ENCODE data around the gene ATG12.
A peak's percentile ranks its signal among the peaks of the same experiment; 100 is the strongest.
"Not testable (repeated sequence)": the region's sequence is repeated elsewhere in the genome, so short reads cannot be mapped to it uniquely, and the experiment has no call there.

Gene ATG12

DNA sequence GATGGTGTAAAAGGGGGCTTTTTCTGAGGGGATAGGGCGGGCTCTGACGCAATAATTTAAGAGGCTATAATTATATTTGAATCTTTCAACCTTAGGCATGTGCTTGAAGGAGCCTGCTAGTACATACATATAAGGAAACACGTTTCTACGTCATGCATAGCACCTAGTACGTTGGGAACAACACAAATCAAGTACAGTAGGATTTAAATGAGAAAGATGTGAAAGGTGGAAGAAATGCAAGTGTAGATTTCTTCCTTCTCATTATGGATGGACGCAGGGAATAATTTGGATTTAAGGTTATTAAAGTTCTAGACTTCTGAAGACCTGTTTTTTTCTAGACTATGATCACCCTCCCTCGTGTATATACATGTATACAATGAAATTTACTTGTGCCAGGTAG is 24.0 kb downstream of the ATG12 start:
- Histone ChIP-seq H3K36me3 (ENCODE audit: control insufficient read depth, insufficient read depth, low read length) (no peaks in the 10 kb centered on the region; the same call in 1 of the 2 replicates), H3K27me3 (ENCODE audit: control insufficient read depth, insufficient read depth, low read length) (peaks cover 39% of the 10 kb centered on the region), H3K9ac (ENCODE audit: low read depth, low read length) (no peak overlapping the region), H3K4me1 (ENCODE audit: control insufficient read depth, insufficient read depth, low read length) (peaks cover 14% of the 10 kb centered on the region), H3K27ac (ENCODE audit: low read depth, low read length) (no peak overlapping the region), H3K9me3 (ENCODE audit: control insufficient read depth, insufficient read depth, low read length) (no peaks in the 10 kb centered on the region), H3K4me3 (ENCODE audit: low read depth, low read length) (no peak overlapping the region)

GRCh38 chr5:115816226-115817081 is 24.9 kb downstream of the ATG12 start, which contains the start of gene CDO1:
TSS of gene CDO1 (minus strand) at chr5:115816659. CDS start at chr5:115816397, 262 bp downstream.
- Histone ChIP-seq H3K27me3 (ENCODE audit: control insufficient read depth, insufficient read depth, low read length) (peaks cover 39% of the 10 kb centered on the region), H3K27ac (ENCODE audit: low read depth, low read length) (no peak within 1 kb of the TSS), H3K9ac (ENCODE audit: low read depth, low read length) (peak within 1 kb of the TSS; percentile 87), H3K4me3 (ENCODE audit: low read depth, low read length) (peak within 1 kb of the TSS; percentile 93), H3K4me1 (ENCODE audit: control insufficient read depth, insufficient read depth, low read length) (peaks cover 14% of the 10 kb centered on the region), H3K9me3 (ENCODE audit: control insufficient read depth, insufficient read depth, low read length) (no peaks in the 10 kb centered on the region), H3K36me3 (ENCODE audit: control insufficient read depth, insufficient read depth, low read length) (peaks cover 7% of the 10 kb centered on the region; the same call in 1 of the 2 replicates)

- Histone ChIP-seq H3K27me3 (ENCODE audit: control insufficient read depth, insufficient read depth, low read length) (peaks cover 39% of the 10 kb centered on the region), H3K27ac (ENCODE audit: low read depth, low read length) (no peak overlapping the region), H3K4me3 (ENCODE audit: low read depth, low read length) (peak overlapping the region; percentile 93), H3K9ac (ENCODE audit: low read depth, low read length) (peak overlapping the region; percentile 87), H3K9me3 (ENCODE audit: control insufficient read depth, insufficient read depth, low read length) (no peaks in the 10 kb centered on the region), H3K4me1 (ENCODE audit: control insufficient read depth, insufficient read depth, low read length) (peaks cover 14% of the 10 kb centered on the region), H3K36me3 (ENCODE audit: control insufficient read depth, insufficient read depth, low read length) (peaks cover 10% of the 10 kb centered on the region; the same call in 1 of the 2 replicates)
Observed at GRCh38 chr5:115815693-115816225, 25.6 kb downstream of the ATG12 start.

- Histone ChIP-seq H3K36me3 (ENCODE audit: control insufficient read depth, insufficient read depth, low read length) (peaks cover 15% of the 10 kb centered on the region; the same call in 1 of the 2 replicates), H3K9ac (ENCODE audit: low read depth, low read length) (no peak overlapping the region), H3K27ac (ENCODE audit: low read depth, low read length) (no peak overlapping the region), H3K27me3 (ENCODE audit: control insufficient read depth, insufficient read depth, low read length) (peaks cover 39% of the 10 kb centered on the region), H3K4me1 (ENCODE audit: control insufficient read depth, insufficient read depth, low read length) (peaks cover 14% of the 10 kb centered on the region), H3K9me3 (ENCODE audit: control insufficient read depth, insufficient read depth, low read length) (no peaks in the 10 kb centered on the region), H3K4me3 (ENCODE audit: low read depth, low read length) (peak overlapping the region; percentile 93)
Observed at GRCh38 chr5:115815006-115815692, 26.2 kb downstream of the ATG12 start.

DNA sequence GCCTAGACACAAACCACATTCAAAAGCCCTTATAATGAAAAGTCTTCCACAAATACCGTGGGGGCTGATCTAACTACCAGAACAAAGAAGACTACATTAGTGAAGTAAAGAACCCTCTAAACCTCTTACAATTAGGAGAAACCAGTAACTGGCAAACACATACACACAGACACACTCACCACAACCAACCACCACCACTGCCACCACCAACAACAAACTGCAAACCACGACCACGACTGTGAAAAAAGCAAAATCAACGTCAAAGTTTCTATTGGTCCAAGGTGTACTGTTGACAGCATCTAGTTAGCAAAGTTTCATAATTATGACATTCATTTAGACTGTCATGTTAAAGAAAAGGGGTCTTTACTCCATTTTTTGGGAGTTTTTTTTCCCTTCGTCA is 27.6 kb downstream of the ATG12 start:
- no peaks in the 10 kb centered on the region for H3K9me3 ChIP-seq (ENCODE audit: control insufficient read depth, insufficient read depth, low read length)
- H3K27ac ChIP-seq (ENCODE audit: low read depth, low read length) = no peak overlapping the region
- peaks cover 15% of the 10 kb centered on the region; the same call in 1 of the 2 replicates for H3K36me3 ChIP-seq (ENCODE audit: control insufficient read depth, insufficient read depth, low read length)
- H3K4me1 ChIP-seq (ENCODE audit: control insufficient read depth, insufficient read depth, low read length) = peaks cover 14% of the 10 kb centered on the region
- H3K4me3 ChIP-seq (ENCODE audit: low read depth, low read length) = no peak overlapping the region
- H3K9ac ChIP-seq (ENCODE audit: low read depth, low read length) = no peak overlapping the region
- peaks cover 39% of the 10 kb centered on the region for H3K27me3 ChIP-seq (ENCODE audit: control insufficient read depth, insufficient read depth, low read length)

DNA sequence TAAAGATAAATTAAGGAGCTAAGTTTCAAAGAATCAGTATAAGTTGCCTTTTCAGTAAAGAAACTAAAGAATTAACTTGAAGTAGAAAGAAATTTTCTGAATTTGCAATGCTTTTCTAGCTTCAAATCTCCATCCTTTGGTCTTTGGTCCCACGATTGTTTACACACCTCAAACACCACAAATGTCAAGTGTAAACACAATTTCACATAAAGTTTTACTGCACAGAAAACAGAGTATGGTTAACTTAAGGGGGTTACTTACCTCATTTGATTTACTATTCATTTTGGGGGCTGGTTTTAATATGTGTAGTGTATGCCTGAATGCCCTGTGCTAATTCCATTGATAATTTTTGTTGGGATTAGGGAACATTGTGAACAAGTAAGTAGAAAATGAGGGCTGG is 29.0 kb downstream of the ATG12 start:
- Histone ChIP-seq H3K9ac (ENCODE audit: low read depth, low read length) (no peak overlapping the region), H3K36me3 (ENCODE audit: control insufficient read depth, insufficient read depth, low read length) (peaks cover 15% of the 10 kb centered on the region; the same call in 1 of the 2 replicates), H3K4me1 (ENCODE audit: control insufficient read depth, insufficient read depth, low read length) (peaks cover 17% of the 10 kb centered on the region), H3K4me3 (ENCODE audit: low read depth, low read length) (no peak overlapping the region), H3K27me3 (ENCODE audit: control insufficient read depth, insufficient read depth, low read length) (peaks cover 37% of the 10 kb centered on the region), H3K9me3 (ENCODE audit: control insufficient read depth, insufficient read depth, low read length) (no peaks in the 10 kb centered on the region), H3K27ac (ENCODE audit: low read depth, low read length) (no peak overlapping the region)

GRCh38 chr5:115811406-115811805 is 30.0 kb downstream of the ATG12 start:
- no peak overlapping the region for H3K9ac ChIP-seq (ENCODE audit: low read depth, low read length)
- H3K27ac ChIP-seq (ENCODE audit: low read depth, low read length) = no peak overlapping the region
- peaks cover 28% of the 10 kb centered on the region for H3K27me3 ChIP-seq (ENCODE audit: control insufficient read depth, insufficient read depth, low read length)
- H3K4me1 ChIP-seq (ENCODE audit: control insufficient read depth, insufficient read depth, low read length) = peaks cover 27% of the 10 kb centered on the region
- H3K9me3 ChIP-seq (ENCODE audit: control insufficient read depth, insufficient read depth, low read length) = no peaks in the 10 kb centered on the region
- H3K36me3 ChIP-seq (ENCODE audit: control insufficient read depth, insufficient read depth, low read length) = peaks cover 15% of the 10 kb centered on the region
- H3K4me3 ChIP-seq (ENCODE audit: low read depth, low read length) = no peak overlapping the region

GRCh38 chr5:115810761-115811160 is 30.6 kb downstream of the ATG12 start:
- H3K36me3 ChIP-seq (ENCODE audit: control insufficient read depth, insufficient read depth, low read length) = peaks cover 22% of the 10 kb centered on the region
- H3K4me1 ChIP-seq (ENCODE audit: control insufficient read depth, insufficient read depth, low read length) = peaks cover 31% of the 10 kb centered on the region
- H3K9me3 ChIP-seq (ENCODE audit: control insufficient read depth, insufficient read depth, low read length) = no peaks in the 10 kb centered on the region
- peaks cover 22% of the 10 kb centered on the region for H3K27me3 ChIP-seq (ENCODE audit: control insufficient read depth, insufficient read depth, low read length)
- no peak overlapping the region for H3K27ac ChIP-seq (ENCODE audit: low read depth, low read length)
- no peak overlapping the region for H3K9ac ChIP-seq (ENCODE audit: low read depth, low read length)
- no peak overlapping the region for H3K4me3 ChIP-seq (ENCODE audit: low read depth, low read length)

DNA sequence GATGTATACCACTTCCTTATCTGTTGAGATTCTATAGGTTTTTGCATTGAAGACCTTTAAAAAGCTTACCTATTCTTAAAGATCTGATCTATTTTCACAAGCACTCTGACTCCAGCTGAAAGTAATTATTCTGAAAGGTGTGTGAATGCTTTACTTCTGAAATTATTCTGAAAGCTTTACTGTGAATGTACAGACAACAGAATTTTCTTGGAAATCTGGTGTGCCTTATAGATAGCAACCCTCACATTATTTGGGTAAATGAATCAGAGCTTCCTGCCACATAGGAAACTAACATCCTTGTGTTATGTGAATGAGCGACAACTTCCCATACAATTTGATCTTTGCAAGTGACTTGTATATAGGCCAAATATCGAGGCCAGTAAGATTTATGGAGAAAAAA is 31.4 kb downstream of the ATG12 start:
- Histone ChIP-seq H3K9me3 (ENCODE audit: control insufficient read depth, insufficient read depth, low read length) (no peaks in the 10 kb centered on the region), H3K27ac (ENCODE audit: low read depth, low read length) (no peak overlapping the region), H3K4me1 (ENCODE audit: control insufficient read depth, insufficient read depth, low read length) (peaks cover 26% of the 10 kb centered on the region), H3K27me3 (ENCODE audit: control insufficient read depth, insufficient read depth, low read length) (peaks cover 14% of the 10 kb centered on the region), H3K36me3 (ENCODE audit: control insufficient read depth, insufficient read depth, low read length) (peaks cover 30% of the 10 kb centered on the region), H3K4me3 (ENCODE audit: low read depth, low read length) (no peak overlapping the region), H3K9ac (ENCODE audit: low read depth, low read length) (no peak overlapping the region)

DNA sequence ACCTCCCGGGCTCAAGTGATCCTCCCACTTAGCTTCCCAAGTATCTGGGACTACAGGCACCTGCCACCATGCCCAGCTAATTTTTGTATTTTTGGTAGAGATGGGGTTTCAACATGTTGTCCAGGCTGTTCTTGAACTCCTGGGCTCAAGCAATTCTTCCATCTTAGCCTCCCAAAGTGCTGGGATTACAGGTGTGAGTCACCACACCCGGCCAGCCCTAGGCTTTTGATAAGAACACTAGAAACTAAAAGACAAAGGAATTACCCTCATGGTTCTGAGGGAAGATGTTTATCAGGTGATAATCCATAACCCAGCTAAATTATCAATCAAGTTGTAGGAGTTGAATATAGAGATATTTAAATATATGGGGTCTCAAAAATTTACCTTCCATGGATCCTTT is 33.3 kb downstream of the ATG12 start:
- not testable (repeated sequence) for H3K27me3 ChIP-seq (ENCODE audit: control insufficient read depth, insufficient read depth, low read length); H3K27ac ChIP-seq (ENCODE audit: low read depth, low read length); H3K4me3 ChIP-seq (ENCODE audit: low read depth, low read length); H3K9me3 ChIP-seq (ENCODE audit: control insufficient read depth, insufficient read depth, low read length); H3K9ac ChIP-seq (ENCODE audit: low read depth, low read length)
- H3K4me1 ChIP-seq (ENCODE audit: control insufficient read depth, insufficient read depth, low read length) = peaks cover 17% of the 10 kb centered on the region
- H3K36me3 ChIP-seq (ENCODE audit: control insufficient read depth, insufficient read depth, low read length) = peaks cover 34% of the 10 kb centered on the region

DNA sequence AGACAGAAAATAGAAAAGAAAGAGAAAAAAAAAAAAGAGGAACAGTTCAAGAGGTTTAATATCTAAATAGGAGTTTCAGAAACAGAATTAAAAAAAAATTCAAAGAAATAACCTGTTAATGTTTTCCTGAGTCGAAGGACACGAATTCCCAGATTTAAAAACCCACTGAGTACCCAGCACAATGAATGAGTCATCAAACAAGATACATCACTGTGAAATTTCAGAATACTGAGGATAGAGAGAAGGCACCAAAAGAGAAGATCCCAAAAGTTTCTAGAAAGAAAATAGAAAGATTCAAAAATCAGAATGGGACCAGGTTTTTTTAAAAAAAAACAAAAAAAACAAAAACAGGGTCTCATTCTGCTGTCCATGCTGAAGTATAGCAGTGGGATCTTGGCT is 33.7 kb downstream of the ATG12 start:
- H3K9me3 ChIP-seq (ENCODE audit: control insufficient read depth, insufficient read depth, low read length) = no peaks in the 10 kb centered on the region
- no peak overlapping the region for H3K4me3 ChIP-seq (ENCODE audit: low read depth, low read length)
- peaks cover 34% of the 10 kb centered on the region for H3K36me3 ChIP-seq (ENCODE audit: control insufficient read depth, insufficient read depth, low read length)
- no peak overlapping the region for H3K27ac ChIP-seq (ENCODE audit: low read depth, low read length)
- H3K27me3 ChIP-seq (ENCODE audit: control insufficient read depth, insufficient read depth, low read length) = no peaks in the 10 kb centered on the region
- peaks cover 17% of the 10 kb centered on the region for H3K4me1 ChIP-seq (ENCODE audit: control insufficient read depth, insufficient read depth, low read length)
- no peak overlapping the region for H3K9ac ChIP-seq (ENCODE audit: low read depth, low read length)

Measured in HUES48 (cell line).